A673 (cell line): ENCODE results near the gene TRMT11.

Experiments
- EZH2 ChIP-seq: fragments of 200-600 bp; sonication (generic); IDR thresholded peaks from 2 replicates; pipeline ENCODE4 v1.6.1; 2017; ENCODE audit warnings: borderline replicate concordance, low read depth, mild to moderate bottlenecking, mixed read lengths, antibody characterized with exemption, low read length; ENCODE audit not compliant: poor library complexity, severe bottlenecking
- TF ChIP-seq, protein P1 (sequence below): fragments of 300-800, 200-600 bp; sonication (generic); conservative IDR thresholded peaks from 2 replicates; pipeline ENCODE4 v1.5.1; 2017; ENCODE audit warnings: low read depth, mild to moderate bottlenecking, antibody characterized with exemption, low read length, moderate library complexity, mixed read lengths

DNA sequence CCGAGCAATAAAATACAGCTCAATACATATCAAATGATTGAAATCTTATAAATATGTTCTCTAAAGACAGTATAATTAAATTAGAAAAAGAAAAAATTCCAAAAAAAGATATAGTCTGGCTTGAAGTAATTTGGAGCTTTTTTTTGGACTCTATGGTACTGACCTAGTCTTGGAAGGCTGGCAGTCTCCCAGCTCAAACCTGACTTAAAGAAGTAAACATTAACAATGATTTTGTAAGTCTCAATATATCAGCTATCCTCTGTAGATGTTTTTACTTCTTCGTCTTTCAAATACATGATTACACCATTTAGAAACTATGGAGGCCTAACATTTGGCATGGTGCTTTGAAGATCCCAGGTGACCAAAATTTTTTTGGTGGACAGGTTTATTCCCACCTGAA is 15.6 kb upstream of the TRMT11 start:
- TF ChIP-seq, protein P1, sequence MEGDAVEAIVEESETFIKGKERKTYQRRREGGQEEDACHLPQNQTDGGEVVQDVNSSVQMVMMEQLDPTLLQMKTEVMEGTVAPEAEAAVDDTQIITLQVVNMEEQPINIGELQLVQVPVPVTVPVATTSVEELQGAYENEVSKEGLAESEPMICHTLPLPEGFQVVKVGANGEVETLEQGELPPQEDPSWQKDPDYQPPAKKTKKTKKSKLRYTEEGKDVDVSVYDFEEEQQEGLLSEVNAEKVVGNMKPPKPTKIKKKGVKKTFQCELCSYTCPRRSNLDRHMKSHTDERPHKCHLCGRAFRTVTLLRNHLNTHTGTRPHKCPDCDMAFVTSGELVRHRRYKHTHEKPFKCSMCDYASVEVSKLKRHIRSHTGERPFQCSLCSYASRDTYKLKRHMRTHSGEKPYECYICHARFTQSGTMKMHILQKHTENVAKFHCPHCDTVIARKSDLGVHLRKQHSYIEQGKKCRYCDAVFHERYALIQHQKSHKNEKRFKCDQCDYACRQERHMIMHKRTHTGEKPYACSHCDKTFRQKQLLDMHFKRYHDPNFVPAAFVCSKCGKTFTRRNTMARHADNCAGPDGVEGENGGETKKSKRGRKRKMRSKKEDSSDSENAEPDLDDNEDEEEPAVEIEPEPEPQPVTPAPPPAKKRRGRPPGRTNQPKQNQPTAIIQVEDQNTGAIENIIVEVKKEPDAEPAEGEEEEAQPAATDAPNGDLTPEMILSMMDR, result no peak
- no peak for TF ChIP-seq EZH2
